NCI-H82 (cell line): ENCODE data around the gene NMRAL1.

ENCODE experiments used
- DNase-seq: peaks from one replicate; lab custom pipeline; 2025; lab: John Stamatoyannopoulos, UW

Gene NMRAL1

DNA sequence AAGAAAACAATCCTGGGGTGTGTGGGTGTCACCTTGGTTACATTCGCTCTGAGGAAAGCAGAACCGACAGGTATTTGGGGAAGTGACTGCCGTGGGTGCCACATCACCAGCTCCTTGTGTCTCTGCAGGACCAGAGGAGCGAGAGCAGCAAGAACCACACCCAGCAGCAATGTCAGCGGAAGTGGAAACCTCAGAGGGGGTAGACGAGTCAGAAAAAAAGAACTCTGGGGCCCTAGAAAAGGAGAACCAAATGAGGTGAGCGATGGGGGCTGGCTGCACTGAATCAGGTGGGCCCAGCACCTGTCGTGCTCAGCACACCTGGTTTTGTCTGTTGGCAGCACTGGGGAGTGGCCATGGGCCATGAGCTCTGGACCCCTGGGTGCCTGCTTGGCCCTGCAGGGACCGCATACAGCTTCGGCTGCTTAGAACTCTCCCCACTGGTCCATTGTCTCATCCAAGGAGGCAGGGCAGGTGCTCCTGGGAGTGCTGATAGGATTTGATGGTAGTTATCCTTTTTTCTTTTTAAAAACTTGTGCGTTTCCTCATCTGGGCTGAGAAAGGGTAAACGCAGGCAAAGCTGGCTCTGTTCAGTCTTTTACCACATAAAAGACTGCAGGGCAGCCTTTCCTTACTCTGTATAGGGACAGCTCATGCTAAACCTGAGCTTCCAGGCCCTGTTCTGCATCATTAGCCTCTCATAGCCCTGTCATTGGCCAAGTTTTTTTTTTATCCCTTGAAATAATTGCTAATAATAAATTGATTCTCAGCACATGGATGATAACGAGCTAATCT, 31.1 kb upstream of the NMRAL1 start:
- DNase-seq = no peak

DNA sequence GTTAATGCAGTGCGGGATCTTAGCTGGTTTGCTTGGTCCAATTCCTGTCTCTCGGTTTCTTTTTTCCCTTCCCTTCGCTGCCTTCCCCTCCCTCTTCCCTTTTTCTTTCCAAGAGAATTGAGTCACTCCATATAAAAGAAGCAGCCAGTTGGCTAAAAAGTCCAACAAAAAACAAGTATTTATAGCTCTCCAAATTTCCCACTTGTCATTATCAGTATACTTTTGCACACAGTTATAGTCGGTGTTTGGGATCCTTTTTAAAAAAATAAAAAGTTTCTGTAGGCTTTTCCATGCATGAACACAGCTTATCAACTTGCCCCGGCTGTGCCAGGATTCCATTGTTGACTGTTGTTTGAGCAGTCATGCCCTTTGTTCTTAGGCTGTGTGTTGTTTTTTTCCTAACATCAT, 26.6 kb upstream of the NMRAL1 start:
- no peak for DNase-seq

DNA sequence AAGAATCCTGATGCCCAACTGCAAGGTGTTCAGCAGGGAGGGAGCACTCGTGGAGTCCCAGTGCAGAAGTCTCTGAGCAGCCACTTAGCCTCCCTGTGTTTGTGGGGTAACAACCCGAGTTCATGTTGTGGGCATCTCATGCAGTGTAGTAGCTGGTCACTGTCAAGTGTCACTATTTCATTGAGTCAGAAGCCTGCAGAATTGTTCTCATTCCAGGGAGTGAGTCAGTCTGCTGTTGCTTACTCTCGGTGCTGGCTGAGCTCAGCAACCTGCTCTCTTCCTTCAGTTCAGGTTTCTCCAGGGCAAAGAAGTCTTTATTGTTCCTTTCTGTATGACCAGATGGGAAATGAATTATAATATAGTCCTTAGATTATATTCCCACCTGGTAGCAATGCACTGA, 25.8 kb upstream of the NMRAL1 start:
- DNase-seq = no peak

- no peak for DNase-seq
These were observed 24.8 kb upstream of the NMRAL1 start for GRCh38 chr16:4499196-4499555.

DNA sequence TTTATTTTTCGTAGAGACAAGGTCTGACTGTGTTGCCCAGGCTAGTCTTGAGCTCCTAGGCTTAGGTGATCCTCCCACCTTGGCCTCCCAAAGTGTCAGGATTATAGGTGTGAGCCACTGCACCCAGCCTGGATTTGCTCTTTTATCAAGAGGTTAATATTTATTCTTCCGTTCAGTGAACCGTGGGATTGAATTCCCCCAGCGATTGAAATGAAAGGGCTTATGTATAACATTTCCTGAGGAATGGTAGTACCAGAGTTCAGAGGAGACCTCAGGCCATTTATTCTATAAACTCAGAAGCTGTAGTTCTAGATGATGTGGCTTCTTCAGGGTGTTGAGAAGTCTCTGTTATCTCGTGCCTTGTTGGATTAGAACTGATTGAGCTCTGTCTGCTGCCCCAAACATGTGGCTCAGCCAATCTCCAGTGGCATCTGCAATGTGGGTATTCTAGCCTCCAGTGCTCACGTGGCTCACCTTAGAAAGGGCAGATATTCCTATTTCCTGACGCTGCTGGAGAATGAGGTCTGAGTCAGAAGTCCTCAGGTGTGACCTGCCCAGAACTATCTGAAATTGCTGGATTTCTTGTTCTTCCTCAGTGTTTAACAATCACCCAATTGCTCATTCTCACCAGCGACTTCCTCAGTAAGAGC, 24.2 kb upstream of the NMRAL1 start:
- no peak for DNase-seq

GRCh38 chr16:4496305-4496704, 21.9 kb upstream of the NMRAL1 start:
- DNase-seq = no peak

DNA sequence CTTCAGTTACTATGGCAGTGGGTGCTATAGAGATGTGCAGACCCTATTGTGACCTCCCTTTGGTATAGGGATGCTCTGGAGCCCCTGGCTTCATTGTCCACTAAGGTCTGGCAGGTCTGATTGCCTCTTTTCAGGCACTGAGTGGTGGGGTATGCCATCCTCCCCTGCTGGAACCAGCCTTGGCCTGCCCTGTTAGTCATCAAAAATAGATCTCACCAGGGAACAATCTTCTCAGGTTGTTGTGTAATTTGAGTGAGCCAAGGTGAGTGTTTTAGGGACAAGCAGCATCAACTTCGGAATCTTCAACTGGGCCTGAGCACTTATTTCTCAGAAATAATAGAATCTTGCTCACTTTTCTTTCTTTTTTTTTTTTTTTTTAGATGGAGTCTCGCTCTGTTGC, 21.3 kb upstream of the NMRAL1 start:
- DNase-seq = no peak

GRCh38 chr16:4494746-4495490, 20.5 kb upstream of the NMRAL1 start:
- no peak for DNase-seq

DNA sequence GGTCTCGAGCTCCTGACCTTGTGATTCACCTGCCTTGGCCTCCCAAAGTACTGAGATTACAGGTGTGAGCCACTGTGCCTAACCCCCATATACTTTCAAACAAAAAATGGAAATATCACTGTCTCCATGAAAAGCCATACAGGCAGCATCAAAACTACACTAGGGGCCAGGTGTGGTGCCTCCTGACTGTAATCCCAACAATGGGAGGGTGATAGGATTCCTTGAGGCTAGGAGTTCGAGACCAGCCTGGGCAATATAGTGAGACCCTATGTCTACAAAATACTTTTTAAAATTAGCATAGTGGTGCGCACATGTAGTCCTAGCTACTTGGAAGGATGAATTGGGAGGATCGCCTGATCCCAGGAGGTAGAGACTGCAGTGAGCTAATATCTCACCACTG, 17.5 kb upstream of the NMRAL1 start:
- no peak for DNase-seq

- DNase-seq = no peak
These were observed 14.6 kb upstream of the NMRAL1 start for GRCh38 chr16:4489030-4489429.

GRCh38 chr16:4488499-4488967, 14.1 kb upstream of the NMRAL1 start:
- no peak for DNase-seq

- DNase-seq = no peak
These were observed 13.6 kb upstream of the NMRAL1 start for GRCh38 chr16:4487955-4488498.

- no peak for DNase-seq
These were observed 11.9 kb upstream of the NMRAL1 start for GRCh38 chr16:4486126-4486893.

- no peak for DNase-seq
These were observed 7.5 kb upstream of the NMRAL1 start for GRCh38 chr16:4481963-4482362.

- no peak for DNase-seq
These were observed 7.1 kb upstream of the NMRAL1 start for GRCh38 chr16:4481526-4481925.

DNA sequence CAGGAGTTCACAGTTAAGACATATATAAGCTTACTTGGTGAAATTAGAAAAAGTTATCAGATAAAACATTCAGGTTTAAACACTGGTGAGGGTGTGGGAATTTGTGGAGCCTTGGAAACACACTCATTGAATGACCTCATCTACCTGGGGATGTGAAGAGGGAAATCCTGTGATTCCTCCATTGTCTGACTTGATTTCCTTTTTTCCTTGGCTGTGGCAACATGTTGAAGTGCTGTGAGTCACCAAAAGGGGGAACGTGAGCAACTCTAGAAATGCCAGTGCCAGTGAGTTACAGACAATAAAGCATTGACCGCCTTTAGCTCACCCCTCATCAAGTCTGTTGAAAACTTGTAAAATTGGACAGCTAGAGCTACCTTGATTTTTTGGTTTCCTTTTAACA, 3.5 kb upstream of the NMRAL1 start:
- peak; percentile 27 for DNase-seq

GRCh38 chr16:4475880-4476788, 1.7 kb upstream of the NMRAL1 start, which contains the start of gene HMOX2:
TSS of gene HMOX2 (plus strand) at chr16:4476398. CDS start at chr16:4505525, 29,127 bp downstream.
- DNase-seq = peak; percentile 96

DNA sequence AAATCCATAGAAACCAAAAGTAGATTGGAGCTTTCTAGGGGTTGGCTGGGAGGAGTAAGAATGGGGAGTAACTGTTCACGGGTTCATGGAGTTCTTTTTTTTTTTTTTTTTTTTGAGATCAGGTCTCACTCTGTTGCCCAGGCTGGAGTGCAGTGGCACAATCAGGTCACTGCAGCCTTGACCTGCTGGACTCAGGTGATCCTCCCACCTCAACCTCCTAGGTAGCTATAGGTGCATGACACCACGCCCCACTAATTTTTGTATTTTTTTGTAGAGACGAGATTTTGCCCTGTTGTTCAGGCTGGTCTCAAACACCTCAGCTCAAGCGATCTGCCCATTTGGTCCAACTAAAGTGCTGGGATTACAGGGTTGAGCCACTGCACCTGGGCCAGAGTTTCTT, 1.5 kb downstream of the NMRAL1 start:
- no peak for DNase-seq

DNA sequence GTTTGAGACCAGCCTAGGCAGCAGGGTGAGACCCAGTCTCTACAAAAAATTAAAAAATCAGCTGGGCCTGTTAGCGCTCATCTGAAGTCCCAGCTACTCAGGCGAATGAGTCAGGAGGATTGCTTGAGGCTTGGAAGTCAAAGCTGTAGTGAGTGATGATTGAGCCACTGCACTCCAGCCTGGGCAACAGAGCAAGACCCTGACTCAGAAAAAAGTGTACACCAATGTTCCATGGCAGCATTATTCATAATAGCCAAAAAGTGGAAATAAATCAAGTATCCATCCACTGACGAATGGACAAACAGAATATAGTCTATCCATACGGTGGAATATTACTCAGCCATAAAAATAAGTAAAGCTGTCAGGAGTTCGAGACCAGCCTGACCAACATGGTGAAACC, 2.6 kb downstream of the NMRAL1 start:
- no peak for DNase-seq

- no peak for DNase-seq
These were observed 5.5 kb downstream of the NMRAL1 start for GRCh38 chr16:4468972-4469371.

DNA sequence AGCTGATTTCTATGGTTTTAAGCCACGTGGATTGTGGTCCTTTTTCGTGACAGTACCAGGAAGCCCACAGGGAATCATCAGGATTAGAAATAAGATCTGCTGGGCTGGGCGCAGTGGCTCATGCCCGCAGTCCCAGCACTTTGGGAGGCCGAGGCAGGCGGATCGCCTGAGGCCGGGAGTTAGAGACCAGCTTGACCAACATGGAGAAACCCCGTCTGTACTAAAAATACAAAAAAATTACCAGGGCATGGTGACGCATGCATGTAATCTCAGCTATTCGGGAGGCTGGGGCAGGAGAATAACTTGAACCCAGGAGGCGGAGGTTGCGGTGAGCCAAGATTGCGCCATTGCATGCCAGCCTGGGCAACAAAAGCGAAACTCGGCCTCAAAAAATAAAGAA, 6.5 kb downstream of the NMRAL1 start:
- DNase-seq = no peak
